ENCODE data around the gene STYXL2.

DNA sequence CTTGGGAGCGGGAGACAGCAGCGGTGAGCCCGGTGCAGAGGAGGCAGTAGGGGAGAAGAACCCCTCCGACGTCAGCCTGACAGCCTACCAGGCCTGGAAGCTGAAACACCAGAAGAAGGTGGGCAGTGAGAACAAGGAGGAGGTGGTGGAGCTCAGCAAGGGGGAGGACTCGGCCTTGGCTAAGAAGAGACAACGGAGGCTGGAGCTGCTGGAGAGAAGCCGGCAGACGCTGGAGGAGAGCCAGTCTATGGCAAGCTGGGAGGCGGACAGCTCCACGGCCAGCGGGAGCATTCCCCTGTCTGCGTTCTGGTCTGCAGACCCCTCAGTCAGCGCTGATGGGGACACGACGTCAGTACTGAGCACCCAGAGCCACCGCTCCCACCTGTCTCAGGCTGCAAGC lies 32.9 kb downstream of the STYXL2 start:
- TF ChIP-seq, protein P1, sequence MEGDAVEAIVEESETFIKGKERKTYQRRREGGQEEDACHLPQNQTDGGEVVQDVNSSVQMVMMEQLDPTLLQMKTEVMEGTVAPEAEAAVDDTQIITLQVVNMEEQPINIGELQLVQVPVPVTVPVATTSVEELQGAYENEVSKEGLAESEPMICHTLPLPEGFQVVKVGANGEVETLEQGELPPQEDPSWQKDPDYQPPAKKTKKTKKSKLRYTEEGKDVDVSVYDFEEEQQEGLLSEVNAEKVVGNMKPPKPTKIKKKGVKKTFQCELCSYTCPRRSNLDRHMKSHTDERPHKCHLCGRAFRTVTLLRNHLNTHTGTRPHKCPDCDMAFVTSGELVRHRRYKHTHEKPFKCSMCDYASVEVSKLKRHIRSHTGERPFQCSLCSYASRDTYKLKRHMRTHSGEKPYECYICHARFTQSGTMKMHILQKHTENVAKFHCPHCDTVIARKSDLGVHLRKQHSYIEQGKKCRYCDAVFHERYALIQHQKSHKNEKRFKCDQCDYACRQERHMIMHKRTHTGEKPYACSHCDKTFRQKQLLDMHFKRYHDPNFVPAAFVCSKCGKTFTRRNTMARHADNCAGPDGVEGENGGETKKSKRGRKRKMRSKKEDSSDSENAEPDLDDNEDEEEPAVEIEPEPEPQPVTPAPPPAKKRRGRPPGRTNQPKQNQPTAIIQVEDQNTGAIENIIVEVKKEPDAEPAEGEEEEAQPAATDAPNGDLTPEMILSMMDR (IDR thresholded peaks at IDR 0.05; ENCODE audit: low read length): no peak
- TF ChIP-seq EZH2phosphoT487 (IDR thresholded peaks at IDR 0.05; ENCODE audit: low read length): no peak

All from MM.1S (cell line).